ENCODE results near the gene CYP4F12.

Gene CYP4F12

DNA sequence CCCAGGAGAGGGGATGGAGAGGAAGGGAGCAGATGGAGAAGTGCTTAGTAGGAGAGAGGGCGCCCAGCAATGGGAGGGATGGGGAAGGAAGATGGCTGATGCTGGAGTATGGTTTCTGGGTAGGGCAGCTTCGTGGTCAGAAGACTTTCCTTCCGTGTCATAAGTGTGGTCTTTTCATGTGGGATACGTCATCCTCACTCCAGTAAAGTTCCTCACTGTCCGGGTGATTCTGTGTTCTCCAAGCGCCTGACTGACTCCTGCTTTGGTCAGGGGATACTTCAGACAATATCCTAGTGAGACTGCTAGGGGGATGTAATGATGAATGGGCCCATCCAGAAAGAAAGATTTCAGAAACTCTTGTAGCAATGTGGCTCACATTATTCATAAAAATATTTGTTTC, 61.0 kb downstream of the CYP4F12 start:
- Histone ChIP-seq H3K27me3 (peaks cover 33% of the 10 kb centered on the region), H3K27ac (no peak overlapping the region), H3K9me3 (no peaks in the 10 kb centered on the region), H3K36me3 (no peaks in the 10 kb centered on the region), H3K4me3 (ENCODE audit: low read depth in 1 of 2, low read length in 1 of 2) (no peak overlapping the region), H3K4me1 (ENCODE audit: control insufficient read depth in 1 of 2, insufficient read depth in 1 of 2, low read depth in 1 of 2, low read length in 1 of 2) (no peaks in the 10 kb centered on the region)
- TF ChIP-seq, protein P1, sequence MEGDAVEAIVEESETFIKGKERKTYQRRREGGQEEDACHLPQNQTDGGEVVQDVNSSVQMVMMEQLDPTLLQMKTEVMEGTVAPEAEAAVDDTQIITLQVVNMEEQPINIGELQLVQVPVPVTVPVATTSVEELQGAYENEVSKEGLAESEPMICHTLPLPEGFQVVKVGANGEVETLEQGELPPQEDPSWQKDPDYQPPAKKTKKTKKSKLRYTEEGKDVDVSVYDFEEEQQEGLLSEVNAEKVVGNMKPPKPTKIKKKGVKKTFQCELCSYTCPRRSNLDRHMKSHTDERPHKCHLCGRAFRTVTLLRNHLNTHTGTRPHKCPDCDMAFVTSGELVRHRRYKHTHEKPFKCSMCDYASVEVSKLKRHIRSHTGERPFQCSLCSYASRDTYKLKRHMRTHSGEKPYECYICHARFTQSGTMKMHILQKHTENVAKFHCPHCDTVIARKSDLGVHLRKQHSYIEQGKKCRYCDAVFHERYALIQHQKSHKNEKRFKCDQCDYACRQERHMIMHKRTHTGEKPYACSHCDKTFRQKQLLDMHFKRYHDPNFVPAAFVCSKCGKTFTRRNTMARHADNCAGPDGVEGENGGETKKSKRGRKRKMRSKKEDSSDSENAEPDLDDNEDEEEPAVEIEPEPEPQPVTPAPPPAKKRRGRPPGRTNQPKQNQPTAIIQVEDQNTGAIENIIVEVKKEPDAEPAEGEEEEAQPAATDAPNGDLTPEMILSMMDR (IDR thresholded peaks at IDR 0.05): no peak

DNA sequence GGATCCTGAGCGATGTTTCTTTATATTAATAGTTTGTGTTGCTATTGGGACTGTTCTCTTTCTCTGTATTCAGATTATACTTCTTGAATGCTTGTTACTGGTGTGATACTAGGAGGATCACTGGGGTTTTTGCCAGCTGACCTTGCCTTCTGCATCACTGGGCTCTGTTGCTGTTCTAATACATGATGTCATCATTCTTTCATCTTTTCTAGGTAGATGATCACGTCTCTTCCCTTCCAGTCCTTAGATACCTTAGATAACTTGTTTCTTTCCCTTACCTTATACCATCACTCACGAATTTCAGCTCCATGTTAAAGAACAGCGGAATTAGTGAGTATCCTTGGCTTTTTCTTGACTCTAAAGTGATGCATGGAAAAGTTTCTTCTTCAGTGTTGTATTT, 64.8 kb downstream of the CYP4F12 start, which contains the start of gene OR10H3:
Gene OR10H3, plus strand, starts transcription at position 264 of the 400 bp plus-strand sequence. CDS start 3,408 bp downstream, outside the sequence.
- no peak within 1 kb of the TSS for H3K27ac ChIP-seq
- H3K27me3 ChIP-seq: peaks cover 34% of the 10 kb centered on the region
- no peaks in the 10 kb centered on the region for H3K4me1 ChIP-seq (ENCODE audit: control insufficient read depth in 1 of 2, insufficient read depth in 1 of 2, low read depth in 1 of 2, low read length in 1 of 2)
- H3K9me3 ChIP-seq: peaks cover 3% of the 10 kb centered on the region
- no peaks in the 10 kb centered on the region for H3K36me3 ChIP-seq
- no peak within 1 kb of the TSS for H3K4me3 ChIP-seq (ENCODE audit: low read depth in 1 of 2, low read length in 1 of 2)
- TF ChIP-seq, protein P1 (IDR thresholded peaks at IDR 0.05): no peak

DNA sequence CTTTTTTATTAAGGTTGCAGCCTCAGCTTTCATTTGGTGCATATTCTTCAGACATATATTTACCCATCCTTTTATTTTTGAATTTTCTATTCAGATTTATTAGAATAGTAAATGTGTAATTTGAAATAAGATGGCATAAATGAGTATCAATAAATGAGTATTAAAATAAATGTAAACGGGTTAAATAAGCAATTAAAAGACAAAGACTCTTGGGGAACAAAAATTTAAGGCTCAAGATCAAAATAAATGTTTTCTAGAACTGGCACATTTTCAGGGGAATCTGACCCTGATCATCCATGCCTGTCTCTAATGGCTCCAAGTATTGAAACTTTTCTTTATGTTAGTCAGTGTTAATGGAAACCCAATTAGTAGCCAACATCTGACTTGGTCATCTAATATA, 67.9 kb downstream of the CYP4F12 start:
- TF ChIP-seq, protein P1 (IDR thresholded peaks at IDR 0.05): no peak

More for the DNA sequence above, 67.9 kb downstream of the CYP4F12 start:
- no peak overlapping the region for H3K27ac ChIP-seq
- H3K27me3 ChIP-seq: peaks cover 60% of the 10 kb centered on the region
- H3K9me3 ChIP-seq: peaks cover 3% of the 10 kb centered on the region
- H3K4me3 ChIP-seq (ENCODE audit: low read depth in 1 of 2, low read length in 1 of 2): no peak overlapping the region
- no peaks in the 10 kb centered on the region for H3K36me3 ChIP-seq
- no peaks in the 10 kb centered on the region for H3K4me1 ChIP-seq (ENCODE audit: control insufficient read depth in 1 of 2, insufficient read depth in 1 of 2, low read depth in 1 of 2, low read length in 1 of 2)

All from neutrophil (primary cell).